Activated naive CD4-positive, alpha-beta T cell treated with Interleukin-2 at 50 U/mL for 16 hours (primary cell): ENCODE data around the gene VPS13C.
"Not testable (repeated sequence)": the region's sequence is repeated elsewhere in the genome, so short reads cannot be mapped to it uniquely, and the experiment has no call there.

ENCODE experiments used
- DNase-seq: peaks from one replicate; pipeline ENCODE4 v3.0.0-alpha.2; 2020

The VPS13C gene

GRCh38 chr15:62068810-62069167 is 8.5 kb upstream of the VPS13C start:
- no peak for DNase-seq

DNA sequence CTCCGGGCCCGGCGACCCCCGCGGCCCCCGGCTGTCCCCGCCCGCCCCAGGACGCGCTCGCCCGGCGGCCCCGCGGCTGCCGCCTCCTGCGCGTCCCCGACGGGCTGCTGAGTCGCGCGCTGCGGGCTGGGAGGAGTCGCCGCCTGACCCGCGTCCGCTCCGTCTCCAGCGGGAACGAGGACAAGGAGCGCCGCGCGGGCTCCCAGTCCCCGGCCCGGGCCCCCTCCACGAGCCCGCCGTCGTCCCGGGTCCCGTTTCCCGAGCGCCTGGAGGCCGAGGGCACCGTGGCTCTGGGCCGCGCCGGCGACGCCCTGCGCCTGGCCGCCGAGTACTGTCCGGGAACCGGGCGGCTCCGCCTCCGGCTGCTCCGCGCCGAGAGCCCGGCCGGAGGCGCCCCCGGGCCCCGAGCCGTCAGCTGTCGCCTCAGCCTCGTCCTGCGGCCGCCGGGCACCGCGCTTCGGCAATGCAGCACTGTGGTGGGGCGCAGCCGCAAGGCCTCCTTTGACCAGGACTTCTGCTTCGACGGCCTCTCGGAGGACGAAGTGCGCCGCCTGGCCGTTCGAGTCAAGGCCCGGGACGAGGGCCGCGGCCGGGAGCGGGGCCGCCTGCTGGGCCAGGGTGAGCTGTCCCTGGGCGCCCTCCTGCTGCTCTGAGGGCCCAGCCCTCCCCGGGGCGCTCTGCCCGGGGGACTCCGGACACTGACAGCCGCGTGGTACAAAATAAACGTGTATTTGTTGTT is 8.0 kb upstream of the VPS13C start:
- peak; percentile 31 for DNase-seq

GRCh38 chr15:62067448-62068044 is 7.3 kb upstream of the VPS13C start:
- peak; percentile 42 for DNase-seq

GRCh38 chr15:62066663-62067447 is 6.6 kb upstream of the VPS13C start, which contains the start of gene C2CD4A:
C2CD4A (plus strand) TSS chr15:62066977; CDS start chr15:62067614, 637 bp downstream.
- DNase-seq: peak; percentile 71

DNA sequence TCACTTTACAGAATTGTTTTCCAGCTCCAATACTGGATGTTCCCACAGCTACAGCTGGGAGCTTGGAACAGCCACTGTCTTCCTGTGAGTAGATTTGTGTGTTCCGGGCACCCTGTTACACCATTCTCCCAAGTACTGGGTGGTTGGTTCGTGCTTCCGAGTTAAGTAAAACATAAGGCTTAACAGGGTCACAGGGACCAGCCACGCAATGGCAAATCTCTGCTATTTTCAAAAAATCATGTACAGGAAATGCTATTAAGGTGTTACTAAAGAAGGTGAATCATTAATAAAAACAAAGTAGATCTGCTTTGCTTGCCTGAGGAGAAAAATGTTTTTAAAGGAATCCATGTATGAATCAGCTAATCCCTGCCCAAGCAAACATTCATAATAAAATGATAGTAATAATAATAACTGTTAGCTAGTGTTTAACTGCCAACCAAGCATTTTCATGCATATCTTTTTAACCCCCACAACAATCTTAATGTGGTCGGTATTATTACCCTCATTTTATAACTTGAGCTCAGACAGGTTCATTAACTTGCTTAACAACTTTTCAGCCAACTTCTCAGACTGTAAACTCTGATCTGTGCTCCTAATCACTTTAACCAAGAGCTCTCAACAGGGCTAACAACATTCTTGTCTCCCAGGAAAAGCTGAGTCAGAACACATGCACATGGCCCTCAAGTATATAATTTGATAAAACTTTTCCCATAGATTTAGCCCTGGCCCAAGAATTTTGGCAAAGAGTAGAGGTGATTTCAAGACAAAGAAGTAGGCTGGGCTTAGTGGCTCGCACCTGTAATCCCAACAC is 3.8 kb upstream of the VPS13C start:
- DNase-seq: no peak

- no peak for DNase-seq
These were observed 641 bp upstream of the VPS13C start for GRCh38 chr15:62060896-62061280.

DNA sequence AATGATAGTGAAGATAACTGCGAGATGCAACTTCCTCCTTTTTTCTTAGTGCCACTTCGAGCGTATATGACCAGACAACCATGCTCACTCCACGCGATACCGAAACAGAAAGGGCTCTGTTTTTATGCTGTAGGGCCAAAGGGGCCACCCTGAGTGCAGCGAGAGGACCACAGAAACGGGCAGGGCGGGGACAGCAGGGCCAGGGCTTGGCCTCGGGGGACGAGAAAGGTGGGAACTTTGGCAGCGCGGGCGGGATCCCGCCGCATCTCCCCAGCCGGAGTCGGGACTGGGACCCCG is 483 bp downstream of the VPS13C start:
- DNase-seq: peak; percentile 69

- DNase-seq: no peak
These were observed 985 bp downstream of the VPS13C start for GRCh38 chr15:62059108-62059815.

DNA sequence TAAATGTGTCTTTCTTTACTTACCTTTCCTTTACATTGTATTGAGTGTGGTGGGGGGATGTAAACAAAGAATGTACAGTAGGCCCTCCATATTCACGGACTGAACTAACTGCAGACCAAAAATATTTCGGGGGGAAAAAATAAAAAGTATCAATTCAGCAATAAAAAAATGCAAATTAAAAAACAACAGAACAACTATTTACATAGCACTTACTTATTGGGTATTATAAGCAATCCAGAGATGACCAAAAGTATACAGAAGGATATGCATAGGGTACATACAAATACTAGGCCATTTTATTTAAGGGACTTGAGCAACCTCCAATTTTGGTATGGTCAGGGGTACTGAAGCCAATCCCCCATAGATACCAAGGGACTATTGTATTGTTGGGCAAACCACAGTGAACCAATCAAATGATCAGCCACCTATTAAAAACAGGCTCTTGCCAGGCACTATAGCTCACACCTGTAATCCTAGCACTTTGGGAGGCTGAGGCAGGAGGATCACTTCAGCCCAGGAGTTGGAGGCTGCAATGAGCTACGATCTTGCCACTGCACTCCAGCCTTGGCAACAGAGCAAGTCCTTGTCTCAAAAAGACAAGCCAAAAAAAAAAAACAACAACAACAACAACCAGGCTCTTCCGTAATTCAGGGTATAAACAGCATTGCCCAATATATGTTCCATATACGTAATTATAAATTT is 1.8 kb downstream of the VPS13C start:
- DNase-seq: no peak

DNA sequence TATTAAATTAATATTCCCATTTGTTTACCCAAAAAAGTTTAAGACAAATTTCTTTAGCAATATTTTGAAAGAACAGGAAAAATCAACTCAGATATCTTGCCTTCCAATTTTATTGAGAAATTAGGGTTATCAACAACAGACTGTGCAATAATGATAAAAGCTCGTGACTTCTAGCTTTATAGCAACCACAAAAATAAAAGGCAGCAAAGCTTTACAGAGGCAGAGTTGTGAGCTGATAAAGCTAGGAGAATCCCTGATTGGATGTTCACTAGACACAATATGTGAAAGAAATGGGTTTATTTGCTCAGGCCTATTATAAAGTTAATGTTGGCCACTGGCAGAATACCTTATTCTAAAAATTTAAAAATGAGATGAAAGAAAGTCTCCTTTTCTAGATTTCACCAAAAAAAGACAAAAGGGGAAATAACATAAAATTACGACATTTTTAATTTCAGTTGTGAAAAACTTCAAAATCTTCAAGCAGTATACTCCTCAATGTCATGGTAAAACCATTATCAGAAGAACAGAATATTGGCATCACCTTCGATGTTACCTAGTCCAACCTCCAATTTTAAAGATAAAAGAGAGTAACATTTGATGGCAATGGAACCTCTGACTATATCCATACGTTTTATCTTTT is 2.8 kb downstream of the VPS13C start:
- DNase-seq: no peak

DNA sequence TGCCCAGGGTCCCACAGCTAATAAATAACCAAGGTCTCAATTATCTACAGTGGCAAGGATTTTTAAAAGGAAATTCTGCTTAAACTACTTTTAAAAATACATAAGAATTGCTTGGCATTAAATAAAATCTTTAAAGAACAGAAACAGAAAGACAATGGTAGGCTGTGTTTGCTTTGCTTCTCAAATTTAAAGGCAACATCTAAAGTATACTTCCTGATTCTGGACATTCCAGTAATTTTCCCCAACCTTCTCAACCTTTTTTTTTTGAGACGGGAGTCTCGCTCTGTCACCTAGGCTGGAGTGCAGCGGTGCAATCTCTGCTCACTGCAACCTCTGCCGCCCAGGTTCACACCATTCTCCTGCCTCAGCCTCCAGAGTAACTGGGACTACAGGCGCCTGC is 5.3 kb downstream of the VPS13C start:
- no peak for DNase-seq

- DNase-seq: no peak
These were observed 6.7 kb downstream of the VPS13C start for GRCh38 chr15:62053439-62054085.

DNA sequence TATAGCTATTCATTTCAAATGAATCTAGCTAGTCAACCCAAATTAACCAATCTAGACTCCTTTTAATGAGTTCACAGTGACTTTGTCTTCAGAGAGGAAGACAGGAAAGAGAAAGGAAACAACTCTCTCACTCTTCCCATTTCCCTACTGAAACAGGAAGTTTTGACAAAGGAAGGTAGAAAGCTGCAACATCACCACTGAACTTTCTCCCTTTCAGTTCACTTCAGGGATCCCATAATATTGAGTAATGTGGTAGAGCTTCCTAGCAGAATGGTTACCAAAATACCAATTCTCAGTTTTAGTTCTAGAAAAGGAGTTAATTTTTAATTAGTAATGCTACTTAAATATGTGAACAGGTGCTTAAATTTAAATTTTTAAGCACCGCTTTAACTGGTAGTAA is 7.5 kb downstream of the VPS13C start:
- no peak for DNase-seq

GRCh38 chr15:62051166-62051565 is 9.1 kb downstream of the VPS13C start:
- no peak for DNase-seq

DNA sequence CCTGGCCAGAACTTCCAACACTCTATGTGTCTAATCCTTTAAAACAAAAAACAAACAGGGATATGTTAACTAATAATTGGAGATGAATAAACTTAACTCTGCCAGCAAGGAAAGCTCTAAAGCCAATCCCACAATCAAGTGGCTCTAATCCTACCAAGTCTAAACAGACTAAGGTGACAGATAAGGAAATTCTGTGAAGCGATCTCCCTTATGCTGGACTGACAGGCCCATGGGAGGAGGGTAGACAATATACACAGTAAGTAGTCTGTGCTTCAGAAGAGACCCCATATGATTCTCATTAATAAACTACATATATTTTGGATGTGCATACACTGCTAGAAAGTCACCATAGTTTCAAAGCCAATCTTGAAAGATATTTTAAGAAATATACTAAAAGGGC is 10.1 kb downstream of the VPS13C start:
- no peak for DNase-seq

- not testable (repeated sequence) for DNase-seq
These were observed 12.0 kb downstream of the VPS13C start for GRCh38 chr15:62048254-62048653.

GRCh38 chr15:62047282-62047827 is 12.9 kb downstream of the VPS13C start:
- no peak for DNase-seq

DNA sequence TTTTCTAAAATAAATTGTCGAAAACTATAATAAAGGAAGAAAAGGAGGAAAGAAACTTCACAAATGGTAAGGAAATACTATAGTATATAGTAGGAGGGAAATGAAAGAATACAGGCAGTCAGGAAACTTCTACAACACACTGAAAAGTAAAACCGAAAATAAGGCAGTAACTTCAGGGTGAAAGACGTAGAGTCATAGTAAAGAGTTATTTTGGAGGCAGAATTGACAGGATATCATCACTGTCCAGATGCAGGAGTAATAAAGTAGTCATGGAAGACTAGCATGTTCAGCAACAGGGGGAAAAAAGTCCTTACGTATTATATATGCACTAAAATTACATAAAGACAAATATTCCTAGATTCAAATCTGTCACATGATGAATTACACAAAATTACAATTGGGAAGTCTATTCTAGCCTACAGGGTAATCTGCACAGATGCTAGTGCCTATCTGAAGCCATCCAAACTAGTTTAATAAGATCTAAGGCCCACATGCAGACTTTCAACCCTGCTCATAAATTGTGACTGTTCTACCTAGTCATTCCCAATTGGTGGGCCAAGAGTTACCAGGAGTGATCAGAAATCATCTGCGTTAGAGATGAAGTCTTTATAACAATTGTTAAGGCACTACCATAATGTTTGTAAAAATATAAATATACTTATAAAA is 14.0 kb downstream of the VPS13C start:
- no peak for DNase-seq

DNA sequence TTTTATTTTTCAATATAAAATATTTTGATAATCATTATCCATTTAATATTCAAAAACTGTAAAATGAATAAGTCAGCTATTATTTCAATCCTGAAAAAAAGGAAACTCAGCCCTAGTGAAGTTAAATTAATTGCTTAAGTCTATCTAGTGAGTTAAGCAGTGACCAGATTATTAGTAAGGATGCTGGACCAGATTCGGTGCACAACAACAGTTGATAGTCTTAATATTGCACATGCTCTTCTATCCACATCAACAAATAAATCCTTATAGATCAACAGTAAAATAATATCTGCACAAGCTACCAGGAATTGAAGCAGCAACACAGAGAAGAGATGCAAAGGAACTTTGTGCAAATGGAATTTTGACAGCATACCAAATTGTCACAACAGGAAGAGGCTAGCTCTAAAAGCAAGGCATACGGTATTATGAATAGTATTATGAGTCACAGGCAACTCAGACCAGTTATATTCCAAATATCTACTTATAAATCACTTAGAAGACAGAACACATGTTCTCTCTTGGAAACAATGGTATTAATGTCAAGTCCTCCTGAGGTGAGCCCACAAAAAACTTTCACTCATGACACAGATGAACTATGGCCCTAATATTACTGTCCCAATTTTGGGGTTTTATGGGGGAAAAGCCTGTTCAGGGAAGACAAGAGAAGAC is 24.9 kb downstream of the VPS13C start:
- no peak for DNase-seq

- DNase-seq: no peak
These were observed 32.3 kb downstream of the VPS13C start for GRCh38 chr15:62027916-62028315.
